HG03060 (cell line): Measurements from ENCODE around the gene NFIC.

Source experiments
- ATAC-seq: cut with Tn5 transposase; IDR thresholded peaks from one replicate; pipeline ENCODE4 v1.9.1; 2021; ENCODE audit warnings: low read depth, moderate number of reproducible peaks; ENCODE audit not compliant: unreplicated experiment

Gene NFIC

DNA sequence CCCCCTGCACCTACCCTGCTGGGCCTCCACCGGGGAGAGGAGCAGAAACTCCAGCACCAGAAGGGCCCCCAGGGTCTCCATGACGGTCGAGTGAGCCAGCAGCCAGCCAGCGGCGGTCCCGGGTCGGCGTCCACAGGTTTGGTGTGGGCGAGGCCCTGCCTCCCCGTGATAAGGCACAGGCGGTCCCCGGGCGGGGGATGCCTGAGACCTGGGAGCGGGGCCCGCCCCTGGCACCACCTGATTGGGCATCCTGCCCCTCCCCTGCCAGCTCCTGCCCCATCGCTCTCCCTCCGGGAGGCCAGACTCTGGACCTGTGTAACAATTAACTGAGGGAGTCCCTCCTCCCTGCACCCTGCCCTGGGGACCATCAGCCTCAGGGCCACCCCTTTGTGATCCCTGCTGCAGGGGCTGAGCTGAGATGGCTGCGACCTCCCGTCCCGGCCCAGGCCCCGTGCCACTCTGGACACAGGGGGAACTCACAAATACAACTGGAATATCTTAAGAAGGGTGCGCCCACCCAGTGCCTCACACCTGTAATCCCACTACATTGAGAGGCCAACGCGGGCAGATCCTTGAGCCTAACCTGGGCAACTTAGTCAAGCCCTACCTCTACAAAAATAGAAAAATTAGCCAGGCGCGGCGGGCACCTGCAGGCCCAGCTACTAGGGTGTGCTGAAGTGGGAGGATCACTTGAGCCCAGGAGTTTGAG, 114.2 kb downstream of the NFIC start, which contains the start of gene SMIM24:
Gene SMIM24, minus strand, starts transcription at position 143 of the 709 bp plus-strand sequence. Its CDS starts 62 bp downstream, at position 81.
- no peak for ATAC-seq

DNA sequence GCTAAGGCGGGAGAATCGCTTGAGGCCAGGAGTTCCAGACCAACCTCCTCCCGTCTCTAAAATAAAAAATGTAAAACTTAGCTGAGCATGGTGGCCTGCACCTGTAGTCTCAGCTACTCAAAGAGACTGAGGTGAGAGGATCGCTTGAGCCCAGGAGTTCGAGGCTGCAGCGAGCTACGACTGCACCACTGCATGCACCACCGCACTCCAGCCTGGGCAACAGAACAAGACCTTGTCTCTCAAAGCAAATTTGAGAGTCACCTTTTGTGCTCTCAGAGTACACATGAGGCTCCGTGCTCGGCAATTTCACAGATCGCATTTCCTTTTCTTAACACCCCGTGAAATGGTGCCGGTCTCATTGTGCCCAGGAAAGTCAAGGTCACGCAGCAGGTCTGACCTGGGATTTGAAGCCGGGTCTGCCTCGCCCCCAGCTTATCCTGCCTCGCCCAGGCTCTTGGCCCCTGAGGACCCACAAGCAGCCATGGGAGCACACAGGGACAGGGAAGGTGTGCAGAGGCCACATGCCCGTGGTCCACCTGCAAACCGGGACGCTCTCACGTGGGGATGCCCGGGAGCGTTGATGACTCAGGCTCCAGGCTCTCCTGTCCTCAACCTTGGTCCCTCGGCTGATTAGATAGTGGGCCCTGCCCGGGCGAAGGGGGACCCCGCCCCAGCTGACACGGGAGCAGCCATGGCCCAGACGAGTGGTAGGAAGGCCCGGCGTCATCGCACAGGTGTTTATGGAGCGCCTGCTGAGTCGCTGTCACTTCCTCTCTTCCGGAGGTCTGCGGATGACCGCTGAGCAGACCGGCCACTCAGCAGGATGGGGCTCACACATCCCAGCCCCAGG, 115.1 kb downstream of the NFIC start:
- ATAC-seq = no peak

DNA sequence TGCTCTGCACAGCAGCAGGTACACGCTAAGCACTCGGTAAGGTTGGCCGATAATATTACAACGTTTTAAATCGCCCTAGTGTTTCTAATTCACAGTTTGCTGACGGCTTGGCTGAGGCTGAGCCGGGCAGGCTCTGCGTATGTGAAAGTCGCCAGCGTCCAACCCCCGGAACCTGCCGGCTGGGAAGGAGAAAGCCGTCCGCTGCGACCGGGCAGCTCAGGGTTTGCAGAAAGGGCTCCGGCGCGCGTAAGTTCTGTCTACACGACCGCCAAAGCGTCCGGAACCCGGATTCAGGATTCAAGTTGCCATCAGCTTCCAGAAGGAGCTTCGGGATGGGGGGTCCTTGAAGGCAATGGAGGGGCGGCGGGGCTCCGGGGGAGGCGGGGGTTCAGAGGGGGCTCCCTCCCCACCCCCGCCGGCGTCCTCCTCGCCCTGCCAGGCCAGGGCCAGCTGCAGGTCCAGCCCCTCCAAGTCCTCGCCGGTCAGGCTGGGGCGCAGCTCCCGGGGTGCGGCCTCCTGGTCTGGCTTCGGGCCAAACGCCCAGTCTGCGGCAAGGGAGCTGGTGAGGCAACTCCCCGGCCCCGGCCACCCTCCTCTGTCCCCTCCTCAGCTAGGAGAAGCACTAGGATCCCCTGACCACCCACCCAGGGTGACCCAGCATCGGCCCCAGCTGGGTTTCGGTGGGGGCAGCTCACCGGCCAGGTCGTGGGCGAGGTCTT, 116.3 kb downstream of the NFIC start:
- ATAC-seq = no peak

DNA sequence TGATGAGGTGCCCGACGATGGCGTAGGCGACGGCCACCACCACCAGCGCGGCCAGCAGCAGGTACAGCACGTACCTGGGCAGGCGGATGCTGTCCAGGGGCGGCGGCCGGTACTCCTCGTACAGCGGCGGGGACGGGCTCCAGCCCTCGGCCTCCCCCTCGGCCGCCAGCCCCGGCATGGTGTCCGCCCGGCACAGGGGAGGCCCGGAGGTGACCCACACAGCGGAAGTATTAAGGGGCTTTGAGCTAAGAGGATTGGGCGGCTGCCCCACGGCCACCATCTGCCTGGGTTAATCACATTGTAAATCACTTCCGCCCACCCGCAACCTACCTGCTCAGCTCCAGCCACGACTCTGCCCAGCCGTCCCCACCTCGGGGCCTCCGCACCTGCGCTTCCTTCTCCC, 116.8 kb downstream of the NFIC start, which contains the start of gene SMIM44:
Gene SMIM44, minus strand, starts transcription at position 216 of the 403 bp plus-strand sequence. Its CDS starts 38 bp downstream, at position 178.
- ATAC-seq = no peak

DNA sequence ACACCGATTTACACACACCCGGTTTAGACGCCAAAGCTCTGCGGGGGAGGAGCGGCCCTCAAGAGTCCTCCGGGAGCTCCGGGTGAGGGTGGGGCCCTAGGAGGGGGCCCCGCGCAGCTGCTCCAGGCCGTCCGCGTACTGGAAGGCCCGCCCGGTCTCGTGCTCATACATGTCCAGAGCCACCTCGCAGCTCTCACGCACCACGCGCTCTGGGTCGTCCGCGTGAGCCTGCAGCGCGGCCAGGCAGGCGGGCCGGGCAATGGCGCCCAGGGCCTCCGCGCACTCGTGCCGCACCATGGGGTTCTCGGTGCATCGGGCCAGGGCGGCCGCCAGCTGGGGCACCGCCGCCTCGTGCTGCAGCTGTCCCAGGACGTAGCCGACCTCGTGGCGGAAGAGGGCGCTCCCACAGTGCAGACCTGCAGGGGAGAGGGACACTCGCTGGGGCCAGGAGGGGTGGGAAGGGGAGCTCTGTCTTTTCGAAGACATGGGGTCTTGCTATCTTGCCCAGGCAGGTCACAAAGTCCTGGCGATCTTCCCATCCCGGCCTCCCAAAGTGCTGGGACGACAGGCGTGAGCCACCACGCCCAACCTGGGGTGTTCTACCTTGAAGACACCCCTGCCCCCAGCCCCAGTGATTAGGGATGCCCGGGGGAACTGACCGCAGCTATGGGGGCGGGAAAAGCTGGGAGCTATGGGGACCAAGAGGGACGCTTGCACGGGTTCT, 125.2 kb downstream of the NFIC start:
- ATAC-seq = no peak

DNA sequence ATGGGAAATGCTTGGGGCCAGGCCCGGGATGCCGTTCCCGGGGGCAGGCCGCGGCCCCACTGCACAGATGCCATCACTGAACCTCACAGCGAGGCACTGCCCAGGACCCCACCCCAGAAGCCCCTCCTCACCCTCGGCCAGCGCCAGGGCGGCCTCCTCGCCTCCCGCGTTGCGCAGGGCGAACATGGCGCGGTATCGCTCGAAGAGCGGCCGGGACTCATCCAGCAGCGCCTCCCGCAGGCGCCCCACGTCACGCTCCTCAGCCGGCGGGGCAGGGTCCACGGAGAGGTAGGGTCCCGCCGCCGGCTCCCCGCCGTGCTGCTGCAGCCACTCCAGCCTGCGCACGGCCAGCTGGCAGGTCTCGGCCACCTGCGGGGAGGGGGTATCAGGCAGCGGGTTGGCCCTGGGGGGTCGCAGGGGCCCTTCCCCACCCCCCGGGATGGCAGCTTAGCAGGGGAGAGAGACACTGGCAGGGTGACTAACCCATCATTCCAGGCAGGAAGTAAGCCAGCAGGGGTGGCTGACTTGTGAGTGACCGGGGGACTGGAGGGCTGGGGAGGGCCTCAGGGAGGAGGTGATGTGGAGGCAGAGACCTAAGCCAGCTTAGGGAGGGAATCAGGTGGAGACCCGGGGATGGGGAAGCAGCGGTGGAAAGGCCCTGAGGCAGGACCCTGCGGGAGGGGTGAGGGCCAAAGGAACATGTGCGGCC, 125.9 kb downstream of the NFIC start:
- ATAC-seq = no peak

DNA sequence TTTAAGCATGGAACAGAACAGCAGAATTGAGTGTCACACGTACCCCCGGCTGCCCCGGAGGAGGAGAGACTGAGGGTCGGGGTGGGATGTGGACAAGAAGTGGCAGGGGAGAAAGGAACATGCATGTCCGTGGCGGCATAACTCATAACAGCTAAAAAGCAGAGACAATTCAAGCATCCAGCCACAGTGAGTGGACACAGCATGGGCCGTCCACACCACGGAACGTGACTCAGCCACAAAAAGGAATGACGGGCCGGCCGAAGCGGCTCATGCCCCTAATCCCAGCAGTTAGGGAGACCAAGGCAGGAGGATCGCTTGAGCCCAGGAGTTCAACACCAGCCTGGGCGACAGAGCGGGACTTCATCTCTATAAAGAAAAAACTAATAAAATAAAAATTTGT, 126.5 kb downstream of the NFIC start:
- no peak for ATAC-seq

DNA sequence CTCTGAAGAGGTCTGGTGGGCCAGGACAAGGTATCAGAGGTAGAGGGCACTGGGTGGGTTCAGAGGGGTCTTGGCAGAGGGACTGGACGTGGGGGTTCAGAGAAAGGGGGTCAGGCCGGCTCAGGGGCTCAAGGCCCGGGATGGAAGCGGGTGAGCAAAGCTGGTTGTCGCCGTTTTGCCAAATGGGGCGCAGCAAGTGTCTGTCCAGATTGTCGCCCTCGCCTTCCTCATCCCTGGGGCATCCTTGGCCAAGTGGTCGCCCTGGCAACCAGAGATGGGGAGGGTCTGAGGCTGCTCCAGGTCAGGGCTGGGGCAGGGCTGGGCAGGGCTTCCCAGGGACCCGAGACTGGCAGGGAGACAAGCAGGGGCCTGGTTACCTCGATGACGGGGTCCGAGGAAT, 127.3 kb downstream of the NFIC start:
- no peak for ATAC-seq

DNA sequence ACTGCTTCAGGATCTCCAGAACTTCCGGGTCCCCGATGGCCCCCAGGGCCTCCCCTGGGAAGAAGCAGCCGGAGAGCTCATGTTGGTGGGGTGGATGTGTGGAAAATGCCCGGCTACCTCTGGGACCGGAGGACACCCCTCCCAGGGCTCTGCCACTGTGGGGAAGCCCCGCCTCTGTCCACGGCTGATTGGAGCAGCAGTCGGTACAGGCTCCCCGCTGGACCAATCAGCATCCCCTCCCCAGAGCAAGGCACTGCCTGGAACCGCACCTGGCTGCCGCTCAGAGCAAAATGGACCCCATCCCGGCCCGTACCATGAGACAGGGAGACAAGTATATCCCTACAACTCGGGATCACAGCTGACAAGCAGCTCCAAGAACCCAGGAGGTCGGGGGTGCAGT, 127.7 kb downstream of the NFIC start:
- no peak for ATAC-seq

DNA sequence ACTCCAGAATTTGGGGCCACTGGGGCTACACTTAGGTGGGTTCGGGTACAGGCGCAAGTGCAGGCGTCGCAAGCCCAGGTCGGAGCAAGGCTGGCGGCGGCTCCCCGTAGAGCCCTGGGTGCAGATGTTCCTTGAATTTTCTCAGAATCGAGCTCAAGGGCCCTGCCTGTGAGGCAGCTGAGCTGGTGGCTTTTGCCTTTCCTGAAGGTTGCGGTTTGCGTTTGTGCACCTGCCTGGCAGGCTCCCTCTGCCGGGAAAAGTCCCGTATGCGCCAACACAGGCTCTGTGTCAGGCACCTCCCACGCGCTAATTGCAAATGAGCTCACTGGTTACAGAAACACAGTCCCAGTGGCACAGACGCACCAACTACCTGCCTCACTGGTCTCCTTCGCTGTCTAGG, 128.2 kb downstream of the NFIC start:
- no peak for ATAC-seq

DNA sequence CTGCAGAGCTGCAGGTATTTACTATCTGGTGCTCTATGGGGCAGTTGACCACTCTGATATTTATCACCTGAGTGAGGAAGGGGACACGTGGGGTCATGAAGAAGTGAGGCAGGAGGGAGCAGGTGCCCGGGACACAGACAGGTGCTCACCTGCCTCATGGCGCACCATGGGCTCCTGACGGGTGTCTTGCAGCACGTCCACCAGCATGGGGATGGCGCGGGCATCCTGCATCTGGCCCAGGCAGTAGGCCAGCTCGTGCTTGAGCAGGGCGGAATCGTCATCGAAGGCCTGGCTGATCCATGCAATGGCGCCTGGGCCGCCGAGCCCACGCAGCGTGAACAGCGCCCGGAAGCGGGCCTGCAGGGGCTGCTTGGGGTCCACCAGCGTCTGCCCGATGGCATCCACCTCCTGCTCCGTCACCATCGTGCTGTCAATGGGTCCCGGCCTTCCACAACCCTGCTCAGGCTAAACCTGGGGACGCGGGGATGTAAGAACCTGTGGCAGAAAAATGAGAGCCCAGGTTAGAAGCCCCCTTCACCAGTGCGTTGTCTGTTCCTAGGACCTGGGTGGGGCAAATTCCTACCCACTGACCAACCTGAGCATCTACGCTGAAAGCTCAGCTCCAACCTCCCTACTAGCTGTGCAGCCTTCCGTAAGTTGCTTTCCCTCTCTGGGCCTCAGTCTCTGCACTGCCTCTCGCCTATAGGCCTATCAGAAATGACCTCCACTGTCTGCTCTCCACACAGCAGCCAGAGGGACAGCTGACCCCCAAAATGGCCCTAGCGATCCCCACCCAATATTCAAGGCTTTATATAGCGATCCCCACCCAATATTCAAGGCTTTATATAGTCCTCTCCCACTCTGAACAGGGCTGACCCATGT, 130.2 kb downstream of the NFIC start:
- no peak for ATAC-seq

DNA sequence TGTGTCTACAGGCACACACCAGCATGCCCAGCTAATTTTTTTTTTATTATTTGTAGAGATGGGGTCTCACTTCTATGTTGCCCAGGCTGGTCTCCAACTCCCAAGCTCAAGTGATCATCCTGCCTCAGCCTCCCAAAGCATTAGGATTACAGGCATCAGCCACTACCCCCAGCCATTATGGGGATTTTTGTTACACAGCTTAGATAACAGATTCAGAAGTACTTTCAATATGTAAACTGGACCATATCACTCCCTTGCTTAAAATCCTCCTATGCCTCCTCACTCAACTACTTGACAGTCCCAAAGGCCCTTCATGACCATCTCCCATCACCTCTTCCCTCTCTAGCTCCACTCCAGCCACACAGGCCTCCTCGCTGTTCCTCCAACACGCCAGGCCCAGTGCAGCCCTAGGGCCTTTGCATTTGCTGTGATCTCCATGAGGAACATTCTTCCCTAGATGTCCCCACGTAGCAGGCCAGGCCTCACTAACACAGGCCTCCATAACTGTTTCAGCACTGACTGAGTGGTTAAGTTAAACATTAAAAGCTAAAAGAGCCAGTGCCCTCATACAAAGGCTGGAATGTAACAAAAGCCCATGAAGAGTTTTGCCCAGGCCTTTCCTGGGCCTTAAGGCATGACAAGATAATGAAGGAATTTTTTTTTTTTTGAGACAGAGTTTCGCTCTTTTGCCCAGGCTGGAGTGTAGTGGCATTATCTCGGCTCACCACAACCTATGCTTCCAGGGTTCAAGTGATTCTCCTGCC, 131.6 kb downstream of the NFIC start:
- no peak for ATAC-seq

DNA sequence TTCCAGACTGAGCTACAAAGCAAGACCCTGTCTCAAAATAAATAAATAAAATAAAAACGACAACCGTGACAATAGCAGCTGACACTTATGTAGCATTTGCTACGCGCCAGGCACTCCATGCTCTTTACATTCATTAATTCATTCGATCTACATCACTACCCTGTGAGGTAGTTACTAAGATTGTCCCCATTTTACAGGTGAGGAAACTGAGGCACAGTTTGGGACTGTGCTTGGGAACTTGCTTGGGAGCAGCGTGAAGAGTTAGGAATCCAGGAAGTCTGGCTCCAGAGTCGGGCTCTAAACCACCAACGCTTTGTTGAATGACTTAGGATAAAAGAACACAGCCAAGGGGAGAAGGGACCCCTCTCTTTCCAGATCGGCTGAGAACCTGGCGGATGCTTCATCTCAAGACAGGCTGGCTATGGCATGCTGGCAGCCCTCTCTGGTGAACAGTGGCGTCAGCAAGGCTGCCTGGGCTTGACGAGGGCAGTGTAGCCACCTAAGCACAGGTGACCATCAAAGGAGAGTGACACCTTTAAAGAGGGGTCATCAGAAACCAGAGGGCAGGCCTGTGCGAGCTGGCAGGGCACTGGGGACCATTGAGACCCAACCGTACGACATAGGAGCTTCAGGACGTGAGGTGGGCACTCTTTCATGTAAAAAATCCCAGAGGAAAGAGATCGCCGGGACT, 133.5 kb downstream of the NFIC start:
- ATAC-seq = no peak

DNA sequence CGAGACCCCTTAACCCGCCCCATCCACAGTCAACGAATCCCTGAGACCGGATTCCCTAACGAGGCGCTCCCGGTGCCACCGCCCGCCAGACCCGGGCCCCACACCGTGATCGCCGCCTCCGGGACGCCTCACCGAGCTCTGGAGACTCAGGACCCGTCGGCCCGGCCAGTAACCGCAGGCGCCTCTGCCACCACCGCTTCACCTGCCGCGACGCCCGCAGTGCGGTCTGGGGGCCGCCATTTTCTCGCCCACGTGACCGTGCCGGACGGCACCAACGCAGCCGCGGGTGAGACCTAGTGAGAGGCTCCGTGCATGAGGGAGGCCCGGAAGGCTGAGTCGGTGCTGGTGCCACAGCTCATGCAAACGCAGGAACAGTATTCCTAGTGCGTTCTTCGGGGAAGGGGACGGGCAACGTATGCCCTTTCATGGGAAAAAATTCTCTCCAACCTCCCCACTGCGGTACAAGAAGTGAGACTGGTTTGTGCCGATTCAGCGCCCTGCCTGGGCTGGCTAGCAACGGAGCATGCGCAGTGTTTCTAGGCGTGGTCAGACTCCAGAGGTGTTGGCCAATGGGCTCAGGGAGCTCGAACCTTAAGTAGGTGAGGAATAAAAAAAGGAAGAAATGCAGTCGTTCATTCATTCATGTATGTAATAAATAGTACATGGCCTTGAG, 134.2 kb downstream of the NFIC start, which contains the start of gene DOHH:
Gene DOHH, minus strand, starts transcription at position 246 of the 673 bp plus-strand sequence. CDS start 3,860 bp downstream, outside the sequence.
- peak; percentile 80 for ATAC-seq

DNA sequence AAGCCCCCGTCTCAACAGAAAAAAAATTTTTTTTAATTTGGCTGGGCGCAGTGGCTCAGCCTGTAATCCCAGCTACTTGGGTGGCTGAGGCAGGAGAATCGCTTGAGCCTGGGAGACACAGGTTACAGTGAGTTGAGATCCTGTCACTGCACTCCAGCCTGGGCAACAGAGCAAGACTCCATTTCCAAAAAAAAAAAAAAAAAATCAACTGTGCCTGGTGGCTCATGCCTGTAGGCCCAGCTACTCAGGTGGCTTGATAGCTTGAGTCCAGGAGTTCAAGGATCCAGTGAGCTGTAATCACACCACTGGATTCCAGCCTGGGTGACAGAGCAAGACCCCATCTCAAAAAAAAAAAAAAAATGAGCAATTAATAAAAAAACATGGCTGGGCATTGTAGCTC, 135.4 kb downstream of the NFIC start:
- ATAC-seq = no peak

DNA sequence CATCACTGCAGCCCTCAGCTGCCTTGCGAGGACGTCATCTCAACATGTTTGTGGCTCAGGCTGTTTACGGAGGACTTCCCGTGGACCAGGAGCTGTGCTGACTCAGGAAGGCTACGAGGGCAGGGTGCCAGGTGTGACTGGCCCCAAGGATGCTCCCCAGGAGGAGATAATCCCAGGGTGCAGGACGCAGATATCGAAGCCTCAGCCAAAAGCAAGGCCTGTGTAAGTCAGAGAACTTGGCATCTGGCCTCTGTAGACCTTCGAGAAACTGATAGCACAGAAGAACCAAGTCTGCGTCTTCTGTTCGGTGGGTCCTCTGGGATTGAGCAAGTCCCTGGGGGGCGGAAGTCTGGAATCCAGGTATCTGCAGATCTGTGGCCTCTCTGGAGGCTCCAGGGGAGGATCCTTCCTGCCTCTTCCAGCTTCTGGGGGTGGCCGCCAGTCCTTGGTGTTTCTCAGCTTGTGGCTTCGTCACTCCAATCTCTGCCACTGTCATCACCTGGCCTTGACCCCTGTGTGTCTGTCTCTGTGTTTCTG, 136.7 kb downstream of the NFIC start:
- no peak for ATAC-seq

DNA sequence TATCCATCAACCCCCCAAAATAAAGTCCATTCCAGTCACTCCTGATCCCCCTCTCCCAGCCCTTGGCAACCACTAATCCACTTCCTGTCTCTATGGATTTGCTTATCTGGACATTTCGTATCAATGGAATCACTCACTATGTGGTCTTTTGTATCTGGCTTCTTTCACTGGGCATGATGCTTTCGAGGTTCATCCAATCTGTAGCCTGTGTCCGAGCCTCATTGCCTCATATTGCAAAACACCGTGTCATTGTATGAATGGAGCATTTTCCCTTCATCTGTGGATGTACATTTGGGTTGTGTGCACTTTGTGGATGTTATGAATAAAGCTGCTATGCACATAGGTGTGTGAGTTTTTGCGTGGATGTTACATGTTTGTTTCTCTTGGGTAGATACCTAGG, 138.4 kb downstream of the NFIC start:
- ATAC-seq = no peak
